Measurements from ENCODE around the gene ZHX3. TPM values are rescaled to one million over a fixed set of nuclear protein-coding genes. Genes with fewer than 3 reads are reported as not detected.
A peak's percentile ranks its signal among the peaks of the same experiment; 100 is the strongest.

ZHX3 gene
- total and polyA plus RNA-seq, 2 of the 13 experiments (the other 11 are each of a cell fraction or from before 2014, with no cell fraction given): 8.4 to 11.7 TPM

- TF ChIP-seq ZMAT5 (CRISPR knock-in tag; IDR thresholded peaks at IDR 0.05; ENCODE audit: borderline replicate concordance, low read depth) (0 out of 2 replicates have a peak, but pooled peaks have one; percentile 21), GABPB1 (CRISPR knock-in tag; IDR thresholded peaks at IDR 0.05) (no peak), MAF1 (CRISPR knock-in tag; IDR thresholded peaks at IDR 0.05; ENCODE audit: borderline replicate concordance) (no peak), ELF4 (CRISPR knock-in tag; IDR thresholded peaks at IDR 0.05; ENCODE audit: borderline replicate concordance) (no peak), NFRKB (IDR thresholded peaks at IDR 0.05) (no peak), SOX6 (IDR thresholded peaks at IDR 0.05) (no peak), SOX6 (CRISPR knock-in tag; IDR thresholded peaks at IDR 0.05) (no peak; the same call in 1 of the 2 replicates), ARID5B (CRISPR knock-in tag; IDR thresholded peaks at IDR 0.05) (no peak), KLF11 (CRISPR knock-in tag; IDR thresholded peaks at IDR 0.05) (no peak; the same call in 1 of the 2 replicates), CENPX (CRISPR knock-in tag; IDR thresholded peaks at IDR 0.05) (no peak), ZNF256 (CRISPR knock-in tag; conservative IDR thresholded peaks at IDR 0.05) (no peak; the same call in 1 of the 2 replicates), ZNF766 (CRISPR knock-in tag; IDR thresholded peaks at IDR 0.05; ENCODE audit: borderline replicate concordance) (no peak), POLR2G (IDR thresholded peaks at IDR 0.05; ENCODE audit: low read depth, low read length) (no peak), LCORL (IDR thresholded peaks at IDR 0.05) (no peak), LCORL (CRISPR knock-in tag; IDR thresholded peaks at IDR 0.05) (0 out of 2 replicates have a peak, but pooled peaks have one; percentile 8), MNT (IDR thresholded peaks at IDR 0.05) (no peak), E2F1 (CRISPR knock-in tag; IDR thresholded peaks at IDR 0.05) (no peak), ZNF510 (CRISPR knock-in tag; IDR thresholded peaks at IDR 0.05; ENCODE audit: low read depth) (no peak), STAT6 (CRISPR knock-in tag; IDR thresholded peaks at IDR 0.05; ENCODE audit: borderline replicate concordance) (no peak), SNAPC5 (CRISPR knock-in tag; IDR thresholded peaks at IDR 0.05; ENCODE audit: borderline replicate concordance) (no peak)
These were observed 181.4 kb downstream of the ZHX3 start (continued) for GRCh38 chr20:41135888-41136679.
